SKM-1 treated with dmso at 0.1 percent for 144 hours (cell line): ENCODE data around the gene PLPPR4.
"Not testable (repeated sequence)": the region's sequence is repeated elsewhere in the genome, so short reads cannot be mapped to it uniquely, and the experiment has no call there.

ENCODE experiments used
- DNase-seq: peaks from one replicate; lab custom pipeline; 2025; ENCODE audit not compliant: unreplicated experiment; lab: John Stamatoyannopoulos, UW

PLPPR4 gene

GRCh38 chr1:99264201-99265021 lies at the start of gene PLPPR4:
TSS of gene PLPPR4 (plus strand) at chr1:99264492. CDS start at chr1:99264594, 102 bp downstream.
- no peak for DNase-seq

- DNase-seq = no peak
Measured at GRCh38 chr1:99216956-99217355, 47.3 kb upstream of the PLPPR4 start.

GRCh38 chr1:99217599-99217998 lies 46.7 kb upstream of the PLPPR4 start:
- no peak for DNase-seq

GRCh38 chr1:99218572-99218971 lies 45.7 kb upstream of the PLPPR4 start:
- DNase-seq = no peak

- no peak for DNase-seq
Measured at GRCh38 chr1:99218999-99219398, 45.3 kb upstream of the PLPPR4 start.

GRCh38 chr1:99227056-99227897 lies 37.0 kb upstream of the PLPPR4 start:
- no peak for DNase-seq

- DNase-seq = no peak
Measured at GRCh38 chr1:99228153-99228552, 36.1 kb upstream of the PLPPR4 start.

GRCh38 chr1:99229122-99229521 lies 35.2 kb upstream of the PLPPR4 start:
- DNase-seq = no peak

GRCh38 chr1:99230695-99231094 lies 33.6 kb upstream of the PLPPR4 start:
- no peak for DNase-seq

- no peak for DNase-seq
Measured at GRCh38 chr1:99232172-99232571, 32.1 kb upstream of the PLPPR4 start.

GRCh38 chr1:99233446-99233845 lies 30.8 kb upstream of the PLPPR4 start:
- no peak for DNase-seq

- no peak for DNase-seq
Measured at GRCh38 chr1:99236756-99237155, 27.5 kb upstream of the PLPPR4 start.

GRCh38 chr1:99239690-99240089 lies 24.6 kb upstream of the PLPPR4 start:
- DNase-seq = no peak

- no peak for DNase-seq
Measured at GRCh38 chr1:99240621-99241020, 23.7 kb upstream of the PLPPR4 start.

GRCh38 chr1:99246152-99246551 lies 18.1 kb upstream of the PLPPR4 start:
- DNase-seq = no peak

GRCh38 chr1:99247199-99247598 lies 17.1 kb upstream of the PLPPR4 start:
- no peak for DNase-seq

GRCh38 chr1:99250728-99251127 lies 13.6 kb upstream of the PLPPR4 start:
- DNase-seq = no peak

GRCh38 chr1:99251308-99251707 lies 13.0 kb upstream of the PLPPR4 start:
- no peak for DNase-seq

- DNase-seq = no peak
Measured at GRCh38 chr1:99252630-99253029, 11.7 kb upstream of the PLPPR4 start.

- DNase-seq = not testable (repeated sequence)
Measured at GRCh38 chr1:99260402-99260801, 3.9 kb upstream of the PLPPR4 start.

GRCh38 chr1:99265124-99265523 lies 832 bp downstream of the PLPPR4 start:
- no peak for DNase-seq

GRCh38 chr1:99266726-99267125 lies 2.4 kb downstream of the PLPPR4 start:
- no peak for DNase-seq
